ENCODE measurements around the gene CAPN10. TPM values are rescaled to one million over a fixed set of nuclear protein-coding genes. Genes with fewer than 3 reads are reported as not detected.

CAPN10 gene
- polyA plus RNA-seq, 4 donors = 20.5 to 41.1 (median 20.8) TPM

DNA sequence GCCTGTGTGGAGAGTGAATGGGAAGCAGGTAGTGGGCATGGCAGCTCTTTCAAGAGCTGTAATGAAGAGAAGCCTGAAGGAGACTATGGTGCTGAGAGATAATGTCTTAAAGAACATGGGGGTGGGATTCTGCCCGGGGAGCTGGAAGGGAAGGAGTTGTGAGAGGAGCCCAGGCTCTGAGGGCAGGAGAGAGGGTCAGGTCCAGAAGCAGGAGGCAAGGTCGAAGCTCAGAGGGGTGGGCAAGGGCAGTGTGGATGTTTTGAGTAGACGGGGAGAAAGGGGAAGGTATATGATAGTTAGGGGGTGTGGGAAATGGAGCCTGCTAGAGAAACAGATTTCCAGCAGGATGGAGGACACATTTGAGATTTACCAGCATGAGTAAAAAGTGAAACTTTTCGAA, 2.1 kb downstream of the CAPN10 start:
- DNase-seq (ENCODE audit: low read depth in 4 of 4, low spot score in 3 of 4) = no peak

DNA sequence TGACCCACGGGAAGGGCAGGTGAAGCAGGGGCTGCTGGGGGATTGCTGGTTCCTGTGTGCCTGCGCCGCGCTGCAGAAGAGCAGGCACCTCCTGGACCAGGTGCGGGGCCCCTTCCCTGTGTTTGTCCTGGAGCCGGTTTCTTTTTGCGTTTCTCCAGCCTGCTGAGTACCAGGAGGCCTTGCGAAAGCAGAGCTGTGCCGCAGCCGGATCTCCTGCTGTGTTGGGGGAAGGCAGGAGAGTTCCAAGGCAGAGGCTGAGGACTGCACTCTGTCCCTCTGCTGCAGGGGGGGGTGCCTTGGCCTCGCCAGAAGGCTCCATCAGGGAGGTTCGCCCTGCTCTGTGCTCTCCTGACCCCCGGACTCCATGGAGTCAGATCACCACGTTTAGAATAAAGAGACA, 2.8 kb downstream of the CAPN10 start:
- no peak for DNase-seq (ENCODE audit: low read depth in 4 of 4, low spot score in 3 of 4)

DNA sequence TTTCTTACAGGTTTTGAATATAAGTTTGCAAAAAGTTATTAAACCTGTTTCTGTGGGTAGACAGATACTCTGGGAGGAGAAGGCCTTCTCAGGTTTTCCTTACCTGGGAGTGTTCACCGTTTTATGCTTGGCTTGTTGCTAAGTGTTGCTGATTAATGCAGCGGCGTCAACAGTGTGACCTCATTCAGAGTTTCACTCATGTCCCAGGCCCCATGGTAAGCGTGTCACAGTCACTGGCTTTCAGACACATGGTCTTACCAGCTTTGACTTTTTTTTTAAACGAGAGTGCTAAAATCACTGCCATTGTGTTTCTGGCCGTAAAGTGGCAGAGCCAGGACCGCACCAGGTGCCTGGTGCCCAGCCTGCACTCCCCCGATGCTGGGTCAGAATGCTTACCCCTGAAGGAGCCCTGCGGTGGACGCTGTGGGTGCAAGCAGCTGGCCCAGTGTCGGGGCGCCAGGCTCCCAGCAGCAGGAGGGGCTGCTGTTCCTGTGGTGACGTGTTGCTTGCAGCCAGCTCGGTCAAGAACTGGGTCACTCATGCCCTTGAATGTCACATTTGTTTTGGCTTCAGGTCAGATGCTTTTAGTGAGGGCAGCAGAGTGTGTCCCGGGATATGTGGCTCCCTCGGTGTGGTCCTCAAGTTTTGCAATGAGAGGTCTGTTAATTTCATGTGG, 3.5 kb downstream of the CAPN10 start:
- no peak for DNase-seq (ENCODE audit: low read depth in 4 of 4, low spot score in 3 of 4)

DNA sequence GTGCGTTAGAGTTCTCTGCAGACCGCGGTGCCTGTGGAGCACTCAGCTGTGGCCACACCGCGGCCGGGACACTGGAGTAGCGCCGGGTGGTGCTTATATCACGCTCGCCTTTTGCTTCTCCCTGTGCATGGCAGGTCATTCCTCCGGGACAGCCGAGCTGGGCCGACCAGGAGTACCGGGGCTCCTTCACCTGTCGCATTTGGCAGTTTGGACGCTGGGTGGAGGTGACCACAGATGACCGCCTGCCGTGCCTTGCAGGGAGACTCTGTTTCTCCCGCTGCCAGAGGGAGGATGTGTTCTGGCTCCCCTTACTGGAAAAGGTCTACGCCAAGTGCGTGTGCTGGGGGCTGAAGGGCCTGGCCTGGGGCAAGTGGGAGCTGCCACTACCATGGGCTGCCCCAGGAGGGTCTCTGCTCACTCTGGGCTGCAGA, 4.2 kb downstream of the CAPN10 start:
- DNase-seq (ENCODE audit: low read depth in 4 of 4, low spot score in 3 of 4) = no peak

DNA sequence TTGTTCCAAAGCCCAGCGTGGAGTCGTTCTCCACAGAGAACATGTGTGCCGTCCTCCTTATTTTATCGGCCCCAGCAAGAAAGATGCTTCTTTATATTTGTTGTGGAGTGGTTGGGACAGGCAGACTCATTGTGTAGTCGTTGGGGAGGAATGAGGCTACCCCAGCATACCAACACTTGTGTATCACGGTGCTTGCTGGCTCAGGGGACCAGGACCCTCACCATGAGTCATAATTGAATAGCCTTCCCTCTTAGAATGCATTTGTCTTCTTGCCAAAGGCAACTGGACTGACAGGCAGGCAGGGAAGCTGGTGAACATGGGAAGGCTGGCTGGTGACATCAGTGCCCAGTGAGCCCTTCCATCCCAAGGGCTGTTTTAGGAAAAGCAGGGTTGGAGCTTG, 4.7 kb downstream of the CAPN10 start:
- DNase-seq (ENCODE audit: low read depth in 4 of 4, low spot score in 3 of 4) = no peak

DNA sequence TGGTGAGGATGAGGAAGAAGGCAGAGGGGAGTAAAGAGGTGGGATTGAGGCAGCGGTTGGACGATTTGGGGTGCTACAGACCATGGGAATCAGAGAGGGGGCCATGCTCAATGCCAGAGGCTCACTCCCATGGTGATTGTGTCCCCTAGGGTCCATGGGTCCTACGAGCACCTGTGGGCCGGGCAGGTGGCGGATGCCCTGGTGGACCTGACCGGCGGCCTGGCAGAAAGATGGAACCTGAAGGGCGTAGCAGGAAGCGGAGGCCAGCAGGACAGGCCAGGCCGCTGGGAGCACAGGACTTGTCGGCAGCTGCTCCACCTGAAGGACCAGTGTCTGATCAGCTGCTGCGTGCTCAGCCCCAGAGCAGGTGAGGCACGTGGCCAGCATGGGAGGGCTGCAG, 5.2 kb downstream of the CAPN10 start:
- no peak for DNase-seq (ENCODE audit: low read depth in 4 of 4, low spot score in 3 of 4)

DNA sequence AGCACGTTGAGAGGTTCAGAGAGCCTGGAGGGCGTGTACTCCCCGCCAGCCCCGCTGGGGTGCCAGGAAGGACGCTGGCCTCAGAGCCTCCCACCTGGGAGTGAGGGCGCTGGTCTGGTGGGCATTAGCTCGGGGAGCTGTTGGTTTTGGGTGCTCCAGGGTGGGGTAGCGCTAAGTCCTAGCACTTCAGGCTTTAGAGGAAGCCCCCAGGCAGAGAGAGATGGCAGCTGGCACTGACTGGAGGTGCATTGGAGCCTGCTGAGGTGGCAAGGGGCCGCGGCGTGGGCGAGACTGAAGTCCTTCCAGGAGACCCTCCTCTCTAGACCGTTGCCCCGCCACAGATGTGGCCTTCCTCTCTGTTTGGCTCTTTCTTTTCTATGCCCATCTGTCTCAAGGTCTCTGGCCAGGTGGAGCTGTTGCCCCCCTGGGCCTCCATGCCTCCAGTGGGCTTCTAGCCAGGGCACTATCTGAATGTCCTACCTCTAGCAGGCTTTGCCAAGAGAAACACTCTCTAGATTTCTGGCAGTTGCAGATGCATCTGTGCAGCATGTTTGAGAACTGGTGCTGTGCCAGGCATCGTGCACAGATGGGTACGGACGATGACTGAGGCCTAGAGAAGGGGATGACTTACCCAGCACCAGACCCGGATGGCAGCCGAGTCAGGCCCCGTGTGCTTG, 6.6 kb downstream of the CAPN10 start:
- no peak for DNase-seq (ENCODE audit: low read depth in 4 of 4, low spot score in 3 of 4)

DNA sequence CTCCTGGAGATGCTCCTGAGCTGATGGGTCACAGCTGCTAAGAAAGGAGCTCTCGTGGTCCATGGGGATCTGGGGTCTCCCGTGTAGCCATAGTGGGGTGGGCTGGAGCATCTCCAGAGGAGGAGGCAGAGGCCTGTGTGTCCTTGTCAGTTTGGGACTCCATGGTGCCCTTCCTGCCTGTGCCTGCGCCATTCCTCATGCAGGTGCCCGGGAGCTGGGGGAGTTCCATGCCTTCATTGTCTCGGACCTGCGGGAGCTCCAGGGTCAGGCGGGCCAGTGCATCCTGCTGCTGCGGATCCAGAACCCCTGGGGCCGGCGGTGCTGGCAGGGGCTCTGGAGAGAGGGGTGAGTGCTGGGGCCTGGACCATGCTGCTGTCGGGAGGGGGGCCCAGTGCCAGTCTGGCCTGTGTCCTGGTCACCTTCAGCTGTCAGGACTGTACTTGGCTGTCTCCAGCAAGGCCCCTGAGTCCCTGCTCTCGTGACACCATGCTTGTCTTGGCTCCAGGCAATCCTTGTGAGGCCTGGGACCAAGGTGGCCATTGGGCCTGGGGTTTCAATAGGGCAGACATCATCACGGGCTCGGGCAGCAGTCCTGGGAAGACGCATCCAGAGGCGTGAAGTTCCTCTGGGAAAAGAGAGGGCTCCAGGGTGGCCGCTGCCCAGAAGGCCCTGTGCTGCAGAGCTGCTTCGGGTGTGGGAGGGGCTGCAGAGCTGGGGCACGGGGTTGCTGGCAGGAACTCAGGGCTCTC, 7.3 kb downstream of the CAPN10 start:
- DNase-seq (ENCODE audit: low read depth in 4 of 4, low spot score in 3 of 4) = no peak

DNA sequence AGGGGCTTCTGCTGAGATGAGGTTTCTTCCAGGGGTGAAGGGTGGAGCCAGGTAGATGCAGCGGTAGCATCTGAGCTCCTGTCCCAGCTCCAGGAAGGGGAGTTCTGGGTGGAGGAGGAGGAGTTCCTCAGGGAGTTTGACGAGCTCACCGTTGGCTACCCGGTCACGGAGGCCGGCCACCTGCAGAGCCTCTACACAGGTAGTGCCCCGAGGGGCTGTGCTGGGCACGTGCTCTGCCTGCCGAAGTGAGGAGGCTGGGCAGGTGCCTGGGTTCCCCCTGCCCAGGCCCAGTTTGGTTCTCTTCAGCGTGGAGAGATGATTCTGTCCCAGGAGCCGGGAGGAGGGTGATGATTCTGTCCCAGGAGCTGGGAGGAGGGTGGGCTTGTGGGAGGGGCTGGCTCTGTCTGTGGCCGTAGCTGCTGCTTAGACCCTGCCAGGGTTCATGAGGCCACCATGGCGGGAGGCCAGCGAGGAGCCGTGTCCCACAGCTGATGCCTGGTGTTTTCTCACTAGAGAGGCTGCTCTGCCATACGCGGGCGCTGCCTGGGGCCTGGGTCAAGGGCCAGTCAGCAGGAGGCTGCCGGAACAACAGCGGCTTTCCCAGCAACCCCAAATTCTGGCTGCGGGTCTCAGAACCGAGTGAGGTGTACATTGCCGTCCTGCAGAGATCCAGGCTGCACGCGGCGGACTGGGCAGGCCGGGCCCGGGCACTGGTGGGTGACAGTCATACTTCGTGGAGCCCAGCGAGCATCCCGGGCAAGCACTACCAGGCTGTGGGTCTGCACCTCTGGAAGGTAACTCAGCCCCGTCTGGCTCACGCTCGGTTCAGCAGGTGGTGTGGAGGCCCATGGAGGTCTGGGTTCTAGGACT, 8.2 kb downstream of the CAPN10 start:
- no peak for DNase-seq (ENCODE audit: low read depth in 4 of 4, low spot score in 3 of 4)

DNA sequence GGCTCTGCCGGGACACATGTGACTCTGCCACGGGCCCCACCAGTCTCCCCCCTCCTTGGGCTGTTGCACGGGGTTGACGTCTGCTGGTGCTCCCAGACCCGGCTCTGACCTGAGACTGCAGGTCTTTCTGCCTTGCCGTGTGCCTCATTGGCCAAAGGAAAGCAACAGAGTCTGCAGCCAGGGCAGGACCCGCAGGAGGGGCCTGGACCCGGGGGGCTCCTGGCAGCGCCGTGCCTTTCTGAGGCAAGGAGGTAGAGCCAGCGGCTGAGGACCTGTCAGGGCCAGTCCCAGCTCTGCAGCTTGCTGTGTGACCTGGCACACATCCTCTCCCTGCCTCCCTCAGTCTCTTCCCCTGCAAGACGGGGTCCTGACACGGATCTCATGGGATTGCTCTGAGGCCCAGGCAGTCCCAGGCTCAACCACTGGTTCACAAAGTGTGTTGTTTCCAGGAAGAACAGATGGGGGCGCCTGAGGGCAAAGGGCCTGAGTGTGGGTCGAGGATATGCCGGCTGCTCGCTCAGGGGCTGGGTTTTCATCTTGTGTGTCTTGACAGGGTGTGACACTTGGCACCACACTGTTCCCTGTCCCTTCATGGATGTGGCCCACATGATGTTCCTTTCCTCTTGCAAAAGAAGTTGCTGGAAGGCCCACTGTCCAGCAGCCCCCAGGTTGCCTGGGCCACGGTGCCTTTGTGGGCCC, 9.0 kb downstream of the CAPN10 start:
- DNase-seq (ENCODE audit: low read depth in 4 of 4, low spot score in 3 of 4) = no peak

DNA sequence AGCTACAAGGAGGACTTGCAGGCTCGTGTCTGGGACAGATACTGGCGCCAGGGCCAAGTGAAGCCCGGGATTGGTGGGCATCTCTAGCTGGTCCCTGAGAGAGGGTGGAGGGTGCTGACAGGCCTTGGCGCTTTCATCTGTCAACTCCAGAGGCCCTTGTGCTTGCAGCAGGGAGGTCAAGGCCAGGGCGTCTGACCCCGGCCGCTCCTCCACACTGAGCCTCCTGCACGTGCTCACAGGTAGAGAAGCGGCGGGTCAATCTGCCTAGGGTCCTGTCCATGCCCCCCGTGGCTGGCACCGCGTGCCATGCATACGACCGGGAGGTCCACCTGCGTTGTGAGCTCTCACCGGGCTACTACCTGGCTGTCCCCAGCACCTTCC, 9.5 kb downstream of the CAPN10 start:
- DNase-seq (ENCODE audit: low read depth in 4 of 4, low spot score in 3 of 4) = no peak

DNA sequence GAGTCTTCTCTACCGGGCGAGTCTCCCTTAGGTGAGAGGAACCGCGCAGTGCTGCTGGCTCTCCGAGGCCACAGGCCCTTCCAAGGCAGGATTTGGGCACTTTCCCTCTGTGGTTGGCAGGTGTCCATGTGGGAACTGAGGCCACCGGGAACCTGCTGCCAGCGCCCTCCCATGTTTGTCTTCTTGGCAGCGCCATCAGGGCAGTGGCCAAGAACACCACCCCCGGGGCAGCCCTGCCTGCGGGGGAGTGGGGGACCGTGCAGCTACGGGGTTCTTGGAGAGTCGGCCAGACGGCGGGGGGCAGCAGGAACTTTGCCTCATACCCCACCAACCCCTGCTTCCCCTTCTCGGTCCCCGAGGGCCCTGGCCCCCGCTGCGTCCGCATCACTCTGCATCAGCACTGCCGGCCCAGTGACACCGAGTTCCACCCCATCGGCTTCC, 10.0 kb downstream of the CAPN10 start:
- DNase-seq (ENCODE audit: low read depth in 4 of 4, low spot score in 3 of 4) = no peak

DNA sequence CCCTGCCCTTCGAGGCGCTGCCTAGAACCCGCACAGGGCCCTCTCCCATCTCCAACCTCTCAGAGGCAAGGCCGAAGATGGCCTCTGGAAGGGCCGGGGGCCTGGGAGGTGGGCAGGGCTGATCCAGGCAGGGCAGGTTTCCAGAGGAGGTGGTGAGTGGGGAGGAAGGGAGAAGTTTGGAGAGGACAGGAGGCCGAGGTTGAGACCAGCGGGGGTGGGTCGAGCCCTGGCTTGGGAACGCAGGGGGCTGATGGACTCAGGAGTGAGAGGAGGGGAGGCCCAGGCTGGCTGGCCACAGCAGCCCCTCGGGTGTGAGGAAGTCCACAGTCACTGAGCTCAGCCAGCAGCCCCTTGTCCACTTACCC, 10.5 kb downstream of the CAPN10 start:
- no peak for DNase-seq (ENCODE audit: low read depth in 4 of 4, low spot score in 3 of 4)

DNA sequence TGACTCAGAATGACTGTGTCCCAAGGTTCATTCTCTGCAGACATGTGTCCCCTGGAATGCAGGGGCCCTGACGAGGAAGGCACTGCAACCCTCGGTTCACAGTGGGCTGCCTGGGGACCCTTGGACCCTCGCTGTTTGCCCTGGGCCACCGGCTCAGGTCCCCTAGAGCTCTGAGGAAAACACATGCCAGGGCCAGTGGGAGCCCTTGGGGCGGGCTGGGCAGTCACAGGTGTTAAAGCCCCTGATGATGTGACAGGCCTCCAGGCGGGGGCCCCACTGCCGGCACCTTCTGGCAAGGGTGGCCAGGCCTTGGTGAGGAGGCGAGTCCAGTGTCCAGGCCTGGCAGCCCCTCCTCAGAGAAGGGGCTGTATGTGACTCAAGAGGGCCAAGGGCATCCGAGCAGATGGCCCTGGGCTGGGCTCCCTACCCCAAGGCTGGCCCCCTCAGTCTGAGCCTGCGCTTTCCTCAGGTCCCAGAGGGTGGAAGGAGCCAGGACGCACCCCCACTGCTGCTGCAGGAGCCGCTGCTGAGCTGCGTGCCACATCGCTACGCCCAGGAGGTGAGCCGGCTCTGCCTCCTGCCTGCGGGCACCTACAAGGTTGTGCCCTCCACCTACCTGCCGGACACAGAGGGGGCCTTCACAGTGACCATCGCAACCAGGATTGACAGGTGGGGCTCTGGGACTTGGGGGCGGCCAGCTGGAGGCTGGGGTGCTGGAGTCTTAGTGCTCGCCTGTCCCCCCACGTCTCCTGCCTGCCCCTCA, 11.1 kb downstream of the CAPN10 start:
- DNase-seq (ENCODE audit: low read depth in 4 of 4, low spot score in 3 of 4) = no peak

DNA sequence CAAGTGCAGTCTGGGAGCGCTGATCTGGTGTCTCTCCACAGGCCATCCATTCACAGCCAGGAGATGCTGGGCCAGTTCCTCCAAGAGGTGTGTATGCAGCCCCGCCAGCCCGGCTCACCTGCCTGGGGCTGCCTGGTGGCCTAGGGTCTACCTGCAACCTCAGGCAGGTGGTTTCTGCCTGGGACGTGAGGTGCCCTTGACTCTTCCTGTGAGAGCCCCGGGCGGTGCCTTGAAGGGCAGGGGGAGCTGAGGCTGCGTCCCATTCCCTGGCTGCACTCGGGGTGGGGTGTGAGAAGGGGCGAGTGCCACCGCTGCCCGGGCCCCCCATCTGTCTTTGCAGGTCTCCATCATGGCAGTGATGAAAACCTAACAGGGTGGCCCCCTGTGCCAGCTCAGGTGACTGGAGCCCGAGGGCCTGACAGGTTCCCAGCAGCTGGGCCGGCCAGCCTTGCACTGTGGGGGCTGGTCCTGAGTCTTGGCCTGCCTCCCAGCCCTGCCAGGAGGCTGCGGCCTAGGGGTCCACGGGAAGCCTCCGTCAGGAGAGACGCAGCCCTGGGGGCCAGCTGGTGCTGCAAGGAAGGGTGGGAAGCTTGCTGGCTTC, 11.9 kb downstream of the CAPN10 start:
- no peak for DNase-seq (ENCODE audit: low read depth in 4 of 4, low spot score in 3 of 4)

DNA sequence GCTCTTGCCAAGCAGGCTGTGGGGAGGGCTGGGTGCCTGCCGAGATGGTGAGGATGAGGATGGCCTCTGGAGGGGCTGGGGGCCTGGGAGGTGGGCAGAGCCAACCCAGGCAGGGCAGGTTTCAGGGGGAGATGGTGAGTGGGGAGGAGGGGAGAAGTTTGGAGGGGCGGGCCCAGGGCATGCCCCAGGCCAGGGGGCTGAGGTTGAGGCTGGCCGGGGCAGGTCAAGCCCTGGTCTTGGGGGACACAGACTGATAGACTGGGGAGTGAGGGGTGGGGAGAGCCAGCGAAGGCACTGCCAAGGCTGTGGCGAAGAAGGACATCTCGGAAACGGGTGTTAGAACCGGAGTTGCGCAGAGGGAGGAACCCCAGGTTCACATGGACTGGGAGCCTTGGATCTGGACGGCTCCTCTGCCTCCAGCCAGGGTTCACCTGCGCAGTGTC, 12.6 kb downstream of the CAPN10 start:
- no peak for DNase-seq (ENCODE audit: low read depth in 4 of 4, low spot score in 3 of 4)

DNA sequence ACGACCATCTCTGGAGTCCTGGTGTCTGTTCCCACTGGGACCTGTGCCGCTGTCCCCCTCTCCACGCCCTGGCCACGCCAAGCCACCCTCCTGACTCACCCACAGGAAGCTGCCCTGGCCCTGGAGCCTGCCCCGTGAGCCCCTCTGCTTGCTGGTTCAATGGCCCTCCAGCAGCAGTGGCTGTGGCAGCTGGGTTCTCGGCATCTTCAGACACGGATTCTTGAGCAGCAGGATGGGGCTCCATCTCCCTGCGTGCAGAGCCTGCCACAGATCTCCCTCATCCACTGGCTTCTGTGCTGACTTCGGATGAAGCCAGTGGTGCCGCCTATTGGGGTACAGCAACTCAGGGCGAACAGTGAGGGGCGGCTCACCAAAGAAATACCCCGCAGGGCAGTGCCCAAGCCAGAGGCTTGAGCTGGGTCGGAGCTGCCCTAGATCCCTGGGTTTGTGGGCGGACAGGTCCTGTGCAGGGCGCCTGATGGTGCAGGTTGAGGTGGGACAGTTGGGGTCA, 14.0 kb downstream of the CAPN10 start:
- no peak for DNase-seq (ENCODE audit: low read depth in 4 of 4, low spot score in 3 of 4)

DNA sequence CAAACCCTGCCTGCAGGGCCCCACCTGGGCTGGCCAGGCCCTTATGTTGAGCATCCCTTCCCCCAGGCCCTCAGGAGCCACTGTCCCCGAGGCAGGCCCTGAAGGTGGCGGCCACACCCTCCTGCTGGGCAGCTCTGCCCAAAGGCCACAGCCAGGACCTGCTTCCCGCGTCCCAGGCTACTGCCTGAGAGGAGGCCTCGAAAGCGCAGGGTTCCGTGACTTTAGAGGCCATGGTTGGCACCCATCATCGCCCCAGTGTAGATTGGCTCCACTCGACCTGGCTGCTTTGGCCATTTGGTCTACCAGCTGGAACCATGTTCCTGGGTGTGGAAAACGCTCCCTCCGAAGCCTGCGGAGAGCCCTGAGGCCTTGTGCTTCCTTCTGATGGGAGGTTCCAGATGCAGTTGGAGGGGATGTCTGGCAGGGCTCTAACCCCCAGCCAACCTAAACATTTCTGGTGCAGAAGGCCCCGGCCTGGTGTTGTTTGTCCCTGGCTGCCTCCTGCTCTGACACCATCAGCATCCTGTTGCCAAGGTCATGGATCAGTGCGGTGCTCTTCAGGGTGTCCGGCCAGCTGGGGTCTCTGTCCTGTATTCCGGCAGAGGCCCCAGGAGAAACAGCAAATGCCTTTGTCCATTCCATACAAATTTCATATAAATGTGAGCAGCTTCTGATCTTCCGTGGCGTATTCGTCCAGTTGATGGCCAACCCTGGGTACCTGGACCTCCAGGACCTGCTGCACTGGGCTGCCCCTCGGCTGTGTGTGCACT, 14.7 kb downstream of the CAPN10 start:
- DNase-seq (ENCODE audit: low read depth in 4 of 4, low spot score in 3 of 4) = no peak

Measured in left renal pelvis (tissue), 4 donors.